ENCODE measurements around the gene KHSRP. TPM values are rescaled to one million over a fixed set of nuclear protein-coding genes. Genes with fewer than 3 reads are reported as not detected.

The KHSRP gene
- total RNA-seq, 2 donors from 2014 or later = 253 to 311 TPM

DNA sequence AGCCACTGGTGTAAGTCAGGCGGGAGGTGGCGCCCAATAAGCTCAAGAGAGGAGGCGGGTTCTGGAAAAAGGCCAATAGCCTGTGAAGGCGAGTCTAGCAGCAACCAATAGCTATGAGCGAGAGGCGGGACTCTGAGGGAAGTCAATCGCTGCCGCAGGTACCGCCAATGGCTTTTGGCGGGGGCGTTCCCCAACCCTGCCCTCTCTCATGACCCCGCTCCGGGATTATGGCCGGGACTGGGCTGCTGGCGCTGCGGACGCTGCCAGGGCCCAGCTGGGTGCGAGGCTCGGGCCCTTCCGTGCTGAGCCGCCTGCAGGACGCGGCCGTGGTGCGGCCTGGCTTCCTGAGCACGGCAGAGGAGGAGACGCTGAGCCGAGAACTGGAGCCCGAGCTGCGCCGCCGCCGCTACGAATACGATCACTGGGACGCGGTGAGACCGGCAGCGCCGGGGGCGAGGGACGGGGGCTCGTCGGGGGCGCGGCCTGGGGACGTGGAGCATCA, 52.0 kb downstream of the KHSRP start, which contains the start of gene ALKBH7:
Gene ALKBH7 (plus strand): TSS at position 201 of the 502 bp plus-strand sequence. CDS start 27 bp downstream, at position 228.
- peak within 1 kb of the TSS; percentile 93 to 94 for H3K4me3 Mint-ChIP-seq
- no peaks in the 10 kb centered on the region for H3K27me3 Mint-ChIP-seq (ENCODE audit: low read depth)

DNA sequence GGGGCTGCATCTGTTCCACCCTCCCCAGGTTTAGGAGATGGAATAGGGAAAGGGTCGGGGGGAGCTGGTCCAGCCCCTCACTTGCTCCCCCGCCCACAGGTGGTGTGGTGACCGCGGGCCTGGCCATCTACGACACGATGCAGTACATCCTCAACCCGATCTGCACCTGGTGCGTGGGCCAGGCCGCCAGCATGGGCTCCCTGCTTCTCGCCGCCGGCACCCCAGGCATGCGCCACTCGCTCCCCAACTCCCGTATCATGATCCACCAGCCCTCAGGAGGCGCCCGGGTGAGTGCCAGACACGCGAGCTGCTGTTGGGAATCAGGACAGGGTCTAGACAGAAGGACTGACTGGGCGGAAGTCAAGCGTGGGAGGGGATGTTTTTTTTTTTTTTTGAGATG, 60.3 kb downstream of the KHSRP start:
- ATAC-seq (replicated peaks in 1 of 2) (no peak), DNase-seq (no peak)
- no peaks in the 10 kb centered on the region for H3K27me3 Mint-ChIP-seq (ENCODE audit: low read depth)
- peak overlapping the region; percentile 42 to 59 for H3K4me3 Mint-ChIP-seq
- peaks cover 9 to 20% of the 10 kb centered on the region in 2 donors for H3K36me3 Mint-ChIP-seq (ENCODE audit: insufficient read depth in 2 of 2)
- H3K4me1 Mint-ChIP-seq (ENCODE audit: low read depth) = peaks cover 17% of the 10 kb centered on the region
- H3K9me3 Mint-ChIP-seq = no peaks in the 10 kb centered on the region
- no peak overlapping the region for H3K27ac Mint-ChIP-seq

More for the DNA sequence above, 52.0 kb downstream of the KHSRP start, which contains the start of gene ALKBH7:
- Mint-ChIP-seq H3K36me3 (ENCODE audit: insufficient read depth in 2 of 2) (peaks cover 0 to 6% of the 10 kb centered on the region in 2 donors), H3K4me1 (ENCODE audit: low read depth) (peaks cover 25% of the 10 kb centered on the region), H3K27ac (peak within 1 kb of the TSS; percentile 83), H3K9me3 (no peaks in the 10 kb centered on the region)
- DNase-seq (peak; percentile 95 to 99), ATAC-seq (replicated peaks in 1 of 2) (peak; percentile 83 to 85)

Other genes starting within 250 kb of the KHSRP start
- 10 to 100 TPM; 39.9 to 44.5 TPM for gene MLLT1, start 144.8 kb downstream of the KHSRP start, total RNA-seq
- gene ACER1, start 91.2 kb downstream of the KHSRP start, total RNA-seq = under 1 TPM in 1 of 2 donors, not detected in 1; 0.34 TPM
- gene CLPP, start 63.3 kb downstream of the KHSRP start, total RNA-seq = 100 to 1,000 TPM; 147 to 168 TPM
- gene ALKBH7, start 52.0 kb downstream of the KHSRP start, total RNA-seq = 10 to 100 TPM; 60.5 to 65.2 TPM
- gene PSPN, start 48.9 kb downstream of the KHSRP start, total RNA-seq = 1 to 10 TPM; 2.4 to 3.1 TPM
- gene GTF2F1, start 31.6 kb downstream of the KHSRP start, total RNA-seq = 10 to 100 TPM; 78.9 to 87.5 TPM
- gene SLC25A41, start 9.0 kb upstream of the KHSRP start, total RNA-seq = under 1 TPM; 0.16 to 0.58 TPM
- gene SLC25A23, start 35.0 kb upstream of the KHSRP start, total RNA-seq = 10 to 100 TPM; 24.6 to 26.3 TPM
- 1 to 10 TPM; 3.9 to 5.0 TPM for gene CRB3, start 39.5 kb upstream of the KHSRP start, total RNA-seq
- gene DENND1C, start 57.0 kb upstream of the KHSRP start, total RNA-seq = 100 to 1,000 TPM in 1 of 2 donors, 10 to 100 TPM in 1; 92.1 to 105 TPM
- gene TUBB4A, start 77.5 kb upstream of the KHSRP start, total RNA-seq = 10 to 100 TPM in 1 of 2 donors, 1 to 10 TPM in 1; 8.7 to 11.9 TPM
- 1 to 10 TPM; 3.4 to 6.3 TPM for gene TNFSF9, start 106.2 kb upstream of the KHSRP start, total RNA-seq
- 10 to 100 TPM; 25.0 to 31.5 TPM for gene CD70, start 166.3 kb upstream of the KHSRP start, total RNA-seq
- 10 to 100 TPM; 23.1 to 25.4 TPM for gene TNFSF14, start 245.3 kb upstream of the KHSRP start, total RNA-seq